Fibroblast of the aortic adventitia (primary cell): ENCODE measurements around the gene CKAP2. TPM values are rescaled to one million over a fixed set of nuclear protein-coding genes. Genes with fewer than 3 reads are reported as not detected.
A peak's percentile ranks its signal among the peaks of the same experiment; 100 is the strongest.
"Not testable (repeated sequence)": the region's sequence is repeated elsewhere in the genome, so short reads cannot be mapped to it uniquely, and the experiment has no call there.

Experiments used
- DNase-seq: peaks from one replicate; pipeline ENCODE4 v3.0.0-alpha.2; 2010; ENCODE audit warnings: low read depth
- H3K4me3 ChIP-seq: 2 replicates; pipeline ENCODE4 v1.5.1; 2011; ENCODE audit warnings: low read depth, mild to moderate bottlenecking, control low read depth, low read length, moderate library complexity
- total RNA-seq: library from RNA; depleted of rRNA; stranded (reverse); fragments of >200 nt; gene quantifications from 2 replicates; pipeline ENCODE4 v1.2.3, GENCODE V29; 2012; ENCODE audit warnings: low replicate concordance
- TF ChIP-seq, protein P1 (sequence below): IDR thresholded peaks from 2 replicates; pipeline ENCODE4 v1.5.1; 2011; ENCODE audit warnings: mild to moderate bottlenecking, low read length, control low read depth, inconsistent platforms; ENCODE audit not compliant: insufficient read depth

Gene CKAP2
- total RNA-seq, 1 donor: 55.5 TPM

DNA sequence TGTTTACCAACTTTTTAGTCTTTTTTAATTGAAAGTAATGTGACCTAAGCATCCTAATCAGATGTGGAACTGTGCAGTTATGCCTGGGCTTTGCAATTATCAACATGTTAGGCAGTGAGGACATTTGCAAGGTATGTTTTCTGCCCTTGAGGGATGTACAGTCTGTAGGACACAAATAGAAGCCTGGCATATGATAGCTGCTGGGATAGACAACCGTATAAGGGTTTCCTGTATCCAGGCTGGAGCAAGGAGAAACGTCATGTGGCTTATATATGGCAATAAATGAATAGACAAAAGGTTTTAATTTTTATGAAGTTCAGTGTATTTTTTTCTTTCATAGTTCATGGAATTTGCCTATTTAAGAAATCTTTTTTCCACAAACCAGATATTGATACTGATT is 2.8 kb upstream of the CKAP2 start:
- TF ChIP-seq, protein P1, sequence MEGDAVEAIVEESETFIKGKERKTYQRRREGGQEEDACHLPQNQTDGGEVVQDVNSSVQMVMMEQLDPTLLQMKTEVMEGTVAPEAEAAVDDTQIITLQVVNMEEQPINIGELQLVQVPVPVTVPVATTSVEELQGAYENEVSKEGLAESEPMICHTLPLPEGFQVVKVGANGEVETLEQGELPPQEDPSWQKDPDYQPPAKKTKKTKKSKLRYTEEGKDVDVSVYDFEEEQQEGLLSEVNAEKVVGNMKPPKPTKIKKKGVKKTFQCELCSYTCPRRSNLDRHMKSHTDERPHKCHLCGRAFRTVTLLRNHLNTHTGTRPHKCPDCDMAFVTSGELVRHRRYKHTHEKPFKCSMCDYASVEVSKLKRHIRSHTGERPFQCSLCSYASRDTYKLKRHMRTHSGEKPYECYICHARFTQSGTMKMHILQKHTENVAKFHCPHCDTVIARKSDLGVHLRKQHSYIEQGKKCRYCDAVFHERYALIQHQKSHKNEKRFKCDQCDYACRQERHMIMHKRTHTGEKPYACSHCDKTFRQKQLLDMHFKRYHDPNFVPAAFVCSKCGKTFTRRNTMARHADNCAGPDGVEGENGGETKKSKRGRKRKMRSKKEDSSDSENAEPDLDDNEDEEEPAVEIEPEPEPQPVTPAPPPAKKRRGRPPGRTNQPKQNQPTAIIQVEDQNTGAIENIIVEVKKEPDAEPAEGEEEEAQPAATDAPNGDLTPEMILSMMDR: no peak
- DNase-seq: no peak
- H3K4me3 ChIP-seq: no peak overlapping the region

DNA sequence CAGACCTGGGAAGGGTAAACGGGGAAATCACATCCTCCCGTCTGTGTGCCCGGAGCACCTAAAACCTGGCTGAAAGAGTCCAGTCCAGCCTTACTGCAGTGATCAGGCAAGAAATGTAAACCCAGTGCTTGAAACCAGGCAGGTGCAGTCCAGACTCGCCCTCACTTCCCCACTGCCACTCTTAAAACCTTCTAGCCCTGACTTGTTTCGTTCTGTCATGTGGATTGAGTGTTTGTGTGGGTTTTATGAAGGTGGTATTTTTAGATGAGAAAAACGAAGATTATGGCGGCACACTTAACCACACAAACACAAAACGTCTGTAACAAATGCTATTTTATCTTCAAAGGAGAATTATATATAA is 839 bp upstream of the CKAP2 start:
- TF ChIP-seq, protein P1: no peak
- DNase-seq: peak; percentile 10
- peak overlapping the region; percentile 97 for H3K4me3 ChIP-seq

DNA sequence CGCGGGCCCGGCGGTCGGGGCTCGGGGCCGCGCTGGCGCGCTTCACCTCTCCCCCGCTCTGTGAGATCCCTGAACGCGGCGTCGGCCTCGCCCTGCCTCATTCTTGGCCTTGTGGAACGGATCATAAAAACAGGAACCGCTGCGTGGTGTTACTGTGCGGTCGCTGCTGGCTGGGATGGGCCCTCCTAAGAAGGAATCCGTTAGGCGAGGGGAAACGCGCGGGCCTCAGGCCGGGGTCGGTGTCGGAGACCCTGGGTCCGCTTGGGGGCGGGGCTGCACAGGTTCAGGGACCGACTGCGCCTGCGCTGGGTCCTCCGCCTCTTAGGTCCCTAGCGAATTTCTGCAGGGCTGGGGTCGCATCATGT is 381 bp downstream of the CKAP2 start:
- H3K4me3 ChIP-seq: peak overlapping the region; percentile 97
- TF ChIP-seq, protein P1: no peak

DNA sequence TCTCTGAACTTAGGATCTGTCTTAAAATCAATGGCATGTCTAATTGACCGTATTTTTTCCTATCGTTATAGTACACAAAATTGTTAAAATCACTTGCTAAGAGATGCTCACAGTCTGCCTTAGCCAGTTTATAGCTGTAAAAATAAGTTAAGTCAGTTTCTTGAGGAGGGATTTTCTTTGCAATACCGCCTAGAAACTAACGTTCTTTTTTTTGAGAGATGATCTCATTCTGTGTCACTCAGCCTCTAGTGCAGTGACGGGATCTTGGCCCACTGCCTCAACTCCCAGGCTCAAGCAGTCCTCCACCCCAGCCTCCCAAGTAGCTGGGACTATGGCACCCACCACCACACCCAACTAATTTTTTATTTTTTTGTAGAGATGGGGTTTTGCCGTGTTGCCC is 4.4 kb downstream of the CKAP2 start:
- TF ChIP-seq, protein P1: no peak
- peak; percentile 36 for DNase-seq
- H3K4me3 ChIP-seq: no peak overlapping the region

More for the DNA sequence above, 381 bp downstream of the CKAP2 start:
- peak; percentile 66 for DNase-seq

DNA sequence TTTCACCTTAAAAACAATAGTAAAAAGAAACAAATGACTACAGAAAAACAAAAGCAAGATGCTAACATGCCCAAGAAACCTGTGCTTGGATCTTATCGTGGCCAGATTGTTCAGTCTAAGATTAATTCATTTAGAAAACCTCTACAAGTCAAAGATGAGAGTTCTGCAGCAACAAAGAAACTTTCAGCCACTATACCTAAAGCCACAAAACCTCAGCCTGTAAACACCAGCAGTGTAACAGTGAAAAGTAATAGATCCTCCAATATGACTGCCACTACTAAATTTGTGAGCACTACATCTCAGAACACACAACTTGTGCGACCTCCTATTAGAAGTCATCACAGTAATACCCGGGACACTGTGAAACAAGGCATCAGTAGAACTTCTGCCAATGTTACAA is 6.0 kb downstream of the CKAP2 start:
- no peak overlapping the region for H3K4me3 ChIP-seq
- TF ChIP-seq, protein P1: no peak
- DNase-seq: no peak

DNA sequence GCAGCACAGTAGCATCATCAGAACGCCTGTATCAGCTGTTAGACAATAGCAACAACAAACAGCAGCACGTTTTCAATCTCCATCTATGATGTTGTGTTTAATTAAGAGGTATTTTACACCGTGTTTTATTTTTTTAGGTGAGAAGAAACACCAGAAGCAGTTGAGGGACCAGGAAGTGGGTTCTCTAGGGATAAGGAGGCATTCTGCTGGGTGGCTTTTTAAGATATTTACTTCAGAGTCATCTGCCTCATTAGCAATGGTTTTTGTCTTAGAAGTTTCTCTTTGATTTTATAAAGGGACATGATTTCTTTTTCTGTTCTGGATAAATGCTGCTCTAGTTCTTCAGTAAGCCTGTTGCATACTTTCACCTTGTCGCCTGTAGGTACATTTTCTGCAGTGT is 8.2 kb downstream of the CKAP2 start:
- H3K4me3 ChIP-seq: no peak overlapping the region
- TF ChIP-seq, protein P1: no peak
- no peak for DNase-seq

DNA sequence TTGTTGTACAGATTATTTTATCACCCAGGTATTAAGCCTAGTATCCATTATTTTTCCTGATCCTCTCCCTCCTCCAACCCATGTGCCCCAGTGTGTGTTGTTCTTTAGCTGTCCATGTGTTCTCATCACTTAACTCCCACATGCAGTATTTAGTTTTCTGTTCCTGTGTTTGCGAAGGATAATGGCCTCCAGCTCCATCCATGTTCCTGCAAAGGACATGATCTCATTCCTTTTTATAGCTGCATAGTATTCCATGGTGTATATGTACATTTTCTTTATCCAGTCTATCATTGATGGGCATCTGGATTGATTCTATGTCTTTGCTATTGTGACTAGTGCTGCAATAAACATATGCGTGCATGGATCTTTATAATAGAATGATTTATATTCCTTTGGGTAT is 13.2 kb downstream of the CKAP2 start:
- not testable (repeated sequence) for H3K4me3 ChIP-seq, DNase-seq

DNA sequence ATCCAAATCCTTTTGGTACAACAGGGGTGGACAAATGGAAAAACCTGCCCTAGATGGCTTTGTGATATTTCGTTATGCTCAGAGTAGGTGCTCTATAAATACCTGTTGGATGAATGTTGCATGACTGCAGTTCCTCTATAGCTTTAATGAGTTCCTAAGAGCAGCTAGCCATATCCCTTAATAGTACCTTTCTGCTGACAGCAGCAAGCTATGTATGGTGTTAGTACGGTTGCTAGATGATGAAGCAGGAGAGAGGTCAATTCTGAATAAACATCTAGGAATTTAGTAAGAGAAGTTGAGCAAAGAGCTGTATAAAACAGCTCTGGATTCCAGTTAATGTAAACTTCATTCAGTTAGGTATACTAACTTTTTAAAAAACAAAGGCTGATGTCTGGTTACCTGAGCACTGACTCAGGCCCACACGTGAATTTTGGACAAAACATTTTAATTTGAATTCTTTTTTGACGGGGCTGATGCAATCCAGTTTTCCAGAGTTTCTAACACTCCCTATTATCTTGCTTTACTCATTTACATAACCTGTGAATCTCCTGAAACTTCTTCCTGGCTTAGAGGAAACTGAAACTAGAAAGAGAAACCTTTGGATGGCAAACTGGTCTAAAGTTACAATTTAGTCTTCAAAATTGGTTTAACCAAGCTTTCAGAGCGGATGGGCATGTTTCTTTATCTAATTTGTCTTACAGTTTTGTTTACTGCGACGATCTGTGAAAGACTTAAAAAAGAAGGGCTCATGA is 25.6 kb downstream of the CKAP2 start:
- DNase-seq, H3K4me3 ChIP-seq: not testable (repeated sequence)

DNA sequence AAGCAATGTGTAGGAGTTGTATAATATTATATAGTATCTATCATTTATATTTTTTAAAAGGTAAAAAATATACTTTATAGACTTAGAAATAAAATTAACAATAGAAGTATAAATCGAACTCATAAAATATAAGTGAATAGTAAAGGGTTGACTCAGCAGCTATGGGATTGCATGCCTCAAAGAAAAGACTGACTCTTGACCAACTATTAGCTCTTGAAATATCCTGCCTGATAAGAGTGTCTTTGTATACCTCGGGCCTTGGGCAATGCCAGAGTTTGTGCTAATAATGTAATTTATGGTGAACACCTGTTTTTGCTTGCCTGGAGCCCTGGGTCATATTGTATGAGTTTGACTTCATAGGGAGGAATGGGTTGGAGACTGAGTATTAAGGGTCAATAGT is 31.8 kb downstream of the CKAP2 start:
- H3K4me3 ChIP-seq, DNase-seq: not testable (repeated sequence)

DNA sequence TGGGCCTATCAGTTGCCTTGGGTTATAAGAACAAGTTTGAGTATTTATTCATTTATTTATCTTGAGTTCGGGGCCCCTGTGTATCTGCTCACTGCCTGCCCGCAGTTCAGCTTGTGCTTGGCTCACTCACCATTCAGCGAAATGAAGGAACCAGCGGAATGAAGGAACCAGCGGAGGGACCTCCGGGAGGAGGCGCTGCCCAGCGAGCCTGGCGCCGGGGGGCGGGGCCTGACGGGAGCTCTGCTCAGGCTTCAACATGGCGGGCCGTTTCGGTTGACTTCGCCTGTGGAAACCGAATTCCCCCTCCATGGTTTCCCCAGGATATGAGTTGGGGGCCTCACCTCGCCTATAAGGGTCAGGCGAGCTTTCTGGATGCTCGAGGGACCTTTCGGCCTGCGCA is 33.5 kb downstream of the CKAP2 start:
- H3K4me3 ChIP-seq, DNase-seq: not testable (repeated sequence)

DNA sequence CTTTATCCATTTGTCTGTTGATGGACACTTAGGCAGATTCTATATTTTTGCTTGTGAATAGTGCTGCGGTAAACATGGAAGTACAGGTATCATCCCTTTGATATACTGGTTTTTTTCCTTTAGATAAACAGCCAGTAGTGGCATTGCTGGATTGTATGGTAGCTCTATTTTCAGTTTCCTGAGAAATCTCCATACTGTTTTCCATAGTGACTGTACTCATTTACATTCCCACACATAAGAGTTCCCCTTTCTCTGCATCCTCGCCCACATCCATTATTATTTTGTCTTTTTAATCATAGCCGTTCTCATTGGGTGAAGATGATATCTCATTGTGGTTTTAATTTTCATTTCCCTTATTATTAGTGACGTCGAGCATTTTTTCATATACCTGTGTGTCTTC is 35.7 kb downstream of the CKAP2 start:
- DNase-seq, H3K4me3 ChIP-seq: not testable (repeated sequence)

DNA sequence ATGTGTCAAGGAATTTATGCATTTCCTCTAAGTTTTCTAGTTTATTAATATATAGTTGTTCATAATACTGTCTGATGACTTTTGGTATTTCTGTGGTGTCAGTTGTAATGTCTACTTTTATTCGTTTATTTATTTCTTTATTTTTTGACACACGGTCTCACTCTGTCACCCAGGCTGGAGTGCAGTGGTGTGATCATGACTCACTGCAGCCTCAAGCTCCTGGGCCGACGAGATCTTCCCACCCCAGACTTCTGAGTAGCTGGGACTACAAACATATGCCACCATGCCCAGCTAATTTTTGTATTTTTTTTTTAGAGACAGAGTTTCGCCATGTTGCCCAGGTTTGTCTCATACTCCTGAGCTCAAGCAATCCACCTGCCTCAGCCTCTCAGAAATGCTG is 39.0 kb downstream of the CKAP2 start:
- H3K4me3 ChIP-seq, DNase-seq: not testable (repeated sequence)
